ENCODE results near the gene PLAU. TPM values are rescaled to one million over a fixed set of nuclear protein-coding genes. Genes with fewer than 3 reads are reported as not detected.
"Not testable (repeated sequence)": the region's sequence is repeated elsewhere in the genome, so short reads cannot be mapped to it uniquely, and the experiment has no call there.

Gene PLAU
- total RNA-seq, 2 experiments from 2014 or later, result 3.0 to 5.3 TPM

DNA sequence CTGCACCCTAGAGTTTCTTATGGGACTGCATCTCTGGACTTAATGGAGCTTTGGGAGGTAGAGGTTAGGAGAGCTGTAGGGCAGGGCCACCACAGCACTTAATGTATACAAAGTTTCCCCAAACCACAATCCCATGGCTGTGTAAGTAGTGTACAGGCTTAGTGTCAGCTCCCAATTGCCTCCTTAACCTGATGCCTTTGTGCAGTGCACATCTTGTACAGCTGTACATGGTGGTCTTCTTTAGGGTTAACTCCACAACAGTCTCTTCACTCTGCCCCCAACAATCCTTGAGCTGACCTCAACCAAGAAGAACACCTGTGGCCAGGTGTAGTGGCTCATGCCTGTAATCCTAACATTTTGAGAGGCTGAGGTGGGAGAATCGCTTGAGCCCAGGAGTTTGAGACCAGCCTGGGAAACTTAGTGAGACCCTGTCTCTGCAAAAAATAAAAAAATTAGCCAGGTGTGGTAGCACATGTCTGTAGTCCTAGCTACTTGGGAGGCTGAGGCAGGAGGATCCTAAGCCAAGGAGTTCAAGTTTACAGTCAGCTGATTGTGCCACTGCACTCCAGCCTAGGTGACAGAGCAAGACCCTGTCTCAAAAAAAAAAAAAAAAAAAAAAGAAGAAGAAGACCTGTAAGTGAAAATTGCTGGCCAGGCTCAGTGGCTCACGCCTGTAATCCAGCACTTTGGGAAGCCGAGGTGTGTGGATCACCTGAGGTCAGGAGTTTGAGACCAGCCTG is 6.8 kb downstream of the PLAU start:
- ChIA-PET POLR2A (interaction anchor here (1.0 to 1.3 kb wide), 2 partner anchors 10 to 15 kb away, joined by 3 to 4 read pairs; no protein-coding TSS in a partner anchor), CTCF (interaction anchor here (1.0 to 3.3 kb wide), 4 partner anchors 22 to 38 kb away, joined by 3 to 17 read pairs (median 6); no protein-coding TSS in a partner anchor)
- Mint-ChIP-seq H3K36me3 (ENCODE audit: low read depth) (peaks cover 50% of the 10 kb centered on the region), H3K27me3 (peaks cover 18% of the 10 kb centered on the region), H3K27ac (no peak overlapping the region), H3K4me3 (no peak overlapping the region), H3K4me1 (peaks cover 34% of the 10 kb centered on the region), H3K9me3 (peaks cover 17% of the 10 kb centered on the region)
- no peak for DNase-seq

DNA sequence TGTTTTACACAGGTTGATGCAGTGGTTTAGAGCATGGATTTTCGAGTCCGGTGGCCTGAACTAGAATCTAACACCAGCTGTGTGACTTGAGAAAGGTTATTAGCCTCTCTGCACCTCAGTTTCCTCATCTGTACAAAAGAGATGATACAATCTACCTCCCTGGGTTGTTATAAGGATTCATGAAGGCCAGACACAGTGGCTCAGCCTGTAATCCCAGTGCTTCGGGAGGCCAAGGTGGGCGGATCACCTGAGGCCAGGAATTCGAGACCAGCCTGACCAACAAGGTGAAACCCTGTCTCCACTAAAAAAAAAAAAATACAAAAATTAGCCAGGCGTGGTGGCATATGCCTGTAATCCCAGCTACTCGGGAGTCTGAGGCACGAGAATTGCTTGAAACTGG is 8.5 kb downstream of the PLAU start:
- Mint-ChIP-seq H3K9me3 (peaks cover 17% of the 10 kb centered on the region), H3K4me1 (peaks cover 37% of the 10 kb centered on the region), H3K36me3 (ENCODE audit: low read depth) (peaks cover 42% of the 10 kb centered on the region), H3K27me3 (peaks cover 17% of the 10 kb centered on the region)
- DNase-seq, H3K4me3 Mint-ChIP-seq, H3K27ac Mint-ChIP-seq: not testable (repeated sequence)
- ChIA-PET CTCF (interaction anchor here (0.9 to 1.9 kb wide), 4 partner anchors 13 to 40 kb away, joined by 3 to 11 read pairs (median 4); no protein-coding TSS in a partner anchor), POLR2A (interaction anchor here (0.9 kb wide), 1 partner anchor 8 kb away, joined by 3 read pairs; the partner anchor contains the start of gene PLAU)

GRCh38 chr10:73920089-73920488 is 9.2 kb downstream of the PLAU start:
- Mint-ChIP-seq H3K4me1 (peaks cover 37% of the 10 kb centered on the region), H3K27me3 (peaks cover 16% of the 10 kb centered on the region), H3K27ac (no peak overlapping the region), H3K4me3 (no peak overlapping the region), H3K36me3 (ENCODE audit: low read depth) (peaks cover 38% of the 10 kb centered on the region), H3K9me3 (peaks cover 17% of the 10 kb centered on the region)
- ChIA-PET CTCF (interaction anchor here (0.7 to 1.9 kb wide), 4 partner anchors 13 to 41 kb away, joined by 3 to 11 read pairs (median 4); no protein-coding TSS in a partner anchor), POLR2A (interaction anchor here (0.9 kb wide), 1 partner anchor 9 kb away, joined by 3 read pairs; the partner anchor contains the start of gene PLAU)
- no peak for DNase-seq

GRCh38 chr10:73922007-73922863 is 11.3 kb downstream of the PLAU start:
- peaks cover 17% of the 10 kb centered on the region for H3K9me3 Mint-ChIP-seq
- H3K4me1 Mint-ChIP-seq, result peaks cover 28% of the 10 kb centered on the region
- CTCF ChIA-PET, result interaction anchor here (1.3 kb wide), 1 partner anchor 24 kb away, joined by 4 read pairs; no protein-coding TSS in a partner anchor
- H3K27me3 Mint-ChIP-seq, result peaks cover 24% of the 10 kb centered on the region
- H3K4me3 Mint-ChIP-seq, result no peak overlapping the region
- DNase-seq, result peak; percentile 41
- POLR2A ChIA-PET, result interaction anchor here (1.0 to 1.4 kb wide), 3 partner anchors 10 to 12 kb away, joined by 3 to 4 read pairs (median 3); no protein-coding TSS in a partner anchor
- peak overlapping the region; percentile 57 for H3K27ac Mint-ChIP-seq
- peaks cover 18% of the 10 kb centered on the region for H3K36me3 Mint-ChIP-seq (ENCODE audit: low read depth)

- peak overlapping the region; percentile 3 for H3K27ac Mint-ChIP-seq
- peaks cover 13% of the 10 kb centered on the region for H3K36me3 Mint-ChIP-seq (ENCODE audit: low read depth)
- ChIA-PET CTCF (no interaction called here), POLR2A (interaction anchor here (1.5 kb wide), 1 partner anchor 10 kb away, joined by 4 read pairs; no protein-coding TSS in a partner anchor)
- no peak for DNase-seq
- H3K9me3 Mint-ChIP-seq, result peaks cover 15% of the 10 kb centered on the region
- peaks cover 28% of the 10 kb centered on the region for H3K27me3 Mint-ChIP-seq
- H3K4me3 Mint-ChIP-seq, result no peak overlapping the region
- peaks cover 25% of the 10 kb centered on the region for H3K4me1 Mint-ChIP-seq
Measured at GRCh38 chr10:73922864-73923133, 11.9 kb downstream of the PLAU start.

- Mint-ChIP-seq H3K27ac (no peak overlapping the region), H3K36me3 (ENCODE audit: low read depth) (peaks cover 6% of the 10 kb centered on the region), H3K27me3 (peaks cover 30% of the 10 kb centered on the region), H3K9me3 (peaks cover 9% of the 10 kb centered on the region), H3K4me3 (no peak overlapping the region), H3K4me1 (peaks cover 25% of the 10 kb centered on the region)
- POLR2A ChIA-PET, result interaction anchor here (1.0 to 1.6 kb wide), 3 partner anchors 8 to 51 kb away, joined by 3 to 6 read pairs (median 4); no protein-coding TSS in a partner anchor
- no peak for DNase-seq
- CTCF ChIA-PET, result interaction anchor here (1.0 to 1.7 kb wide), 2 partner anchors 9 to 17 kb away, joined by 3 to 5 read pairs; no protein-coding TSS in a partner anchor
Measured at GRCh38 chr10:73923935-73924598, 13.1 kb downstream of the PLAU start.

- Mint-ChIP-seq H3K27me3 (peaks cover 33% of the 10 kb centered on the region), H3K4me1 (peaks cover 23% of the 10 kb centered on the region), H3K9me3 (peaks cover 4% of the 10 kb centered on the region), H3K27ac (no peak overlapping the region), H3K4me3 (no peak overlapping the region), H3K36me3 (ENCODE audit: low read depth) (peaks cover 4% of the 10 kb centered on the region)
- DNase-seq, result no peak
- ChIA-PET CTCF (no interaction called here), POLR2A (no interaction called here)
Measured at GRCh38 chr10:73924935-73925334, 14.0 kb downstream of the PLAU start.

DNA sequence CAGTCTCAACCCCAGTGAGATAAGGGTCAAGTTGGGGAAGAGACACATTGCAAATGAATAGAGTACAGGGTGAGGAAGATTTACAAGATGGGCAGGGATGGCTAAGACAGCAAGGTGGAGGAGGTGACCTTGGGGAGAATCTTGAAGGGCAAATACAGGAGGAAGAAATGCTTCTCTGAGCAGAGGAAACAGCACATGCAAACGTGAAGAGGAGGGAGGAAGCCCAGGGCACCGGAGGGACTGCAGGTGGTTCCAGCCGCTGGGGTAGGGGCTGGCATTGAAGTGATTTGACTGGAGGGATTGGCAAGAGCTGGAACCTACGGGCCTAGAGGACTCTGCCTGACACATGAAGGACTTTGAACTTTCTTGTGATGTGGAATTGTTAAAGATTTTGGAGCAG is 14.6 kb downstream of the PLAU start:
- CTCF ChIA-PET, result no interaction called here
- Mint-ChIP-seq H3K4me1 (peaks cover 19% of the 10 kb centered on the region), H3K4me3 (no peak overlapping the region), H3K9me3 (no peaks in the 10 kb centered on the region), H3K27me3 (peaks cover 36% of the 10 kb centered on the region), H3K36me3 (ENCODE audit: low read depth) (no peaks in the 10 kb centered on the region), H3K27ac (no peak overlapping the region)
- POLR2A ChIA-PET, result no interaction called here
- DNase-seq, result no peak

DNA sequence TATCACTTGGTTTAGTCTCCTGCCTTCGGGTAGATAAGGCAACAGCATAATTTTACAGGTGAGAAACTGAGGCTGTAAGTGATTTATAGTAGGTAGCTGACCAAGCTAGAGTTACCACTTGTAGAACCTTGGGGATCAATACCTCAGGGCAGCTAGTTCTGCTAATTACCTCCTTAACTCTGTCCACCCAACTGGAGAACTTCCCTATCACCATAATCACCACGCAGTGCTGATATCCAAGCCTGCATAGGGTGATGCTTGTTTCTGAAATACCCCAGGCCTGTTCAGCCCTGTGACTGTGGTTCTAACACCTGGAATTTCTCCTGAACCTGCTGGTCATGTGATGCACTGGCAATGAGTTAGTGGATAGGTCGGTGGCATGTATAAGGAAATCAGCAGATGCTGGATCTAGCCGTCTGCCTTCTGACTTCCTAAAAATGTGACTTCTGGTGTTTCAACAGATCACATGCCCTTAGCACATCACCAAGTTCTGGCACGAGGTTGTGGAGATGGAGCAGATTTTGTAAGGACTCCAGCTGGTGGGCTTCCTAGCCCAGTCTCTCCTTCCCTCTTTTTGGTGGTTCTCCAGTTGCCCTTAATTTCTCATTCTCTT is 15.3 kb downstream of the PLAU start:
- CTCF ChIA-PET, result no interaction called here
- no peaks in the 10 kb centered on the region for H3K36me3 Mint-ChIP-seq (ENCODE audit: low read depth)
- peaks cover 36% of the 10 kb centered on the region for H3K27me3 Mint-ChIP-seq
- H3K4me1 Mint-ChIP-seq, result peaks cover 19% of the 10 kb centered on the region
- POLR2A ChIA-PET, result no interaction called here
- no peak overlapping the region for H3K4me3 Mint-ChIP-seq
- no peaks in the 10 kb centered on the region for H3K9me3 Mint-ChIP-seq
- H3K27ac Mint-ChIP-seq, result no peak overlapping the region
- DNase-seq, result no peak

DNA sequence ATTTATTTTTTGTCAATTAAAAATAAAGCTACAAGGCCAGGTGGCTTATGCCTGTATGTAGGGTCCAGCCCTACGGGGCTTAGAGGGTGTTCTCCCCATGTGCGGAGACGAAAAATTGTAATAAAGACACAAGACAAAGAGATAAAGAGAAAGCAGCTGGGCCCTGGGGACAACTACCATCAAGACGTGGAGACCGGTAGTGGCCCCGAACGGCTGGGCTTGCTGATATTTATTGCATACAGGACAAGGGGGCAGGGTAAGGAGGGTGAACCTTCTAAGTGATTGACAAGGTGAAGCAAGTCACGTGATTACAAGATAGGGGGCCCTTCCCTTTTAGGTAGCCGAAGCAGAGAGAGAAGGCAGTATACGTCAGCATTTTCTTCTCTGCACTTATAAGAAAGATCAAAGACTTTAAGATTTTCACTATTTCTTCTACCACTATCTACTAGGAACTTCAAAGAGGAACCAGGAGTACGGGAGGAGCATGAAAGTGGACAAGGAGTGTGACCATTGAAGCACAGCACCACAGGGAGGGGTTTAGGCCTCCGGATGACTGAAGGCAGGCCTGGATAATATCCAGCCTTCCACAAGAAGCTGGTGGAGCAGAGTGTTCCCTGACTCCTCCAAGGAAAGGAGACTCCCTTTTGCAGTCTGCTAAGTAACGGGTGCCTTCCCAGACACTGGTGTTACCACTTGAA is 19.8 kb downstream of the PLAU start:
- DNase-seq; H3K9me3 Mint-ChIP-seq; H3K27ac Mint-ChIP-seq; POLR2A ChIA-PET; H3K36me3 Mint-ChIP-seq (ENCODE audit: low read depth); H3K4me3 Mint-ChIP-seq: not testable (repeated sequence)
- CTCF ChIA-PET, result interaction anchor here (1.0 to 4.6 kb wide), 2 partner anchors 9 to 220 kb away, joined by 3 to 31 read pairs; partner anchors contain the start of gene AP3M1
- peaks cover 22% of the 10 kb centered on the region for H3K4me1 Mint-ChIP-seq
- H3K27me3 Mint-ChIP-seq, result peaks cover 20% of the 10 kb centered on the region

DNA sequence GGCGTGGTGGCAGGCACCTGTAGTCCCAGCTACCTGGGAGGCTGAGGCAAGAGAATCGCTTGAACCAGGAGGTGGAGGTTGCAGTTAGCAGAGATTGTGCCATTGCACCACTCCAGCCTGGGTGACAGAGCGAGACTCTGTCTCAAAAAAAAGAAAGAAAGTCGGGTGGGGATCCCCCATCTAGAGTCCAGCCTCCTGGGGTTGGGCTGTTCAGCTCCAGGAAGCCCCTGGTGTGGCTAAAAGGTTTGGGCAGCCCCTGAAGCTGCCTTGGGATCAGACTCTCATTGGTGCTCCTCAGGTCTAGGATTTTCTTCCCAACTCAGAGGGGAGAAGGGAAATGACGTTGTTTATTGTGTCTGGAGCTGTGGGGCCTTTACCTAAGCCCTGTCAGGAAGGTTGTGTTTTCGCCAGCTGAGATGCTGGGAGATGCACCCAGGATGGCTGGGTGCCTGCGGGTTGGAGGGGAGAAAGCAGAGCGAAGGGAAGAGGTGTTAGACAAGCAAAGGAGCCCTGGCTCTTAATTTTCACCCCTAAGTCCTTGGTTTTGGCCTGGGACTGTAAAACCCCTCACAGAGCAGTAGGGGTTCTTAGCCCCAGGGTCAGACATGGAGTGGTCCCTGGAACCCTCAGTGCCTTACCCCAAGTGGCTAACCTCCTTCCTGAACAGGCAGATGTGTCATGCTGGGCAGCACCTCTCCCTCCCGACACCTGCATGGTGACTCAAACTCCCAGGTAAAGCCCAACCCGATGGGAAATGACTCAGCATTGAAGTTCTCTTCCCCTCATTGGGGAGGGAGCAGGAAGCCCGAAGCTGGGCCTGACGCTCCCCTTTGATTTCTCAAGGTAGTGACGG is 21.1 kb downstream of the PLAU start:
- Mint-ChIP-seq H3K9me3 (no peaks in the 10 kb centered on the region), H3K36me3 (ENCODE audit: low read depth) (no peaks in the 10 kb centered on the region), H3K27me3 (peaks cover 13% of the 10 kb centered on the region), H3K4me3 (no peak overlapping the region), H3K27ac (peak overlapping the region; percentile 73), H3K4me1 (peaks cover 22% of the 10 kb centered on the region)
- POLR2A ChIA-PET, result interaction anchor here (0.9 to 1.5 kb wide), 10 partner anchors 8 to 124 kb away, joined by 3 to 5 read pairs (median 4); partner anchors contain the start of gene PLAU
- CTCF ChIA-PET, result interaction anchor here (0.7 to 3.5 kb wide), 5 partner anchors 8 to 52 kb away, joined by 3 to 21 read pairs (median 8); no protein-coding TSS in a partner anchor
- peak; percentile 72 for DNase-seq
